Pulmonary artery endothelial cell (primary cell): Measurements from ENCODE around the gene SYNE2. TPM values are rescaled to one million over a fixed set of nuclear protein-coding genes. Genes with fewer than 3 reads are reported as not detected.
"Not testable (repeated sequence)": the region's sequence is repeated elsewhere in the genome, so short reads cannot be mapped to it uniquely, and the experiment has no call there.

ENCODE experiments used
- DNase-seq: peaks from one replicate; pipeline ENCODE4 v3.0.0-alpha.2; 2011; ENCODE audit warnings: low read depth, low spot score
- total RNA-seq: library from RNA; depleted of rRNA; stranded (reverse); fragments of >200 nt; gene quantifications from 2 replicates; pipeline ENCODE4 v1.2.3, GENCODE V29; 2014

Gene SYNE2, protein sequence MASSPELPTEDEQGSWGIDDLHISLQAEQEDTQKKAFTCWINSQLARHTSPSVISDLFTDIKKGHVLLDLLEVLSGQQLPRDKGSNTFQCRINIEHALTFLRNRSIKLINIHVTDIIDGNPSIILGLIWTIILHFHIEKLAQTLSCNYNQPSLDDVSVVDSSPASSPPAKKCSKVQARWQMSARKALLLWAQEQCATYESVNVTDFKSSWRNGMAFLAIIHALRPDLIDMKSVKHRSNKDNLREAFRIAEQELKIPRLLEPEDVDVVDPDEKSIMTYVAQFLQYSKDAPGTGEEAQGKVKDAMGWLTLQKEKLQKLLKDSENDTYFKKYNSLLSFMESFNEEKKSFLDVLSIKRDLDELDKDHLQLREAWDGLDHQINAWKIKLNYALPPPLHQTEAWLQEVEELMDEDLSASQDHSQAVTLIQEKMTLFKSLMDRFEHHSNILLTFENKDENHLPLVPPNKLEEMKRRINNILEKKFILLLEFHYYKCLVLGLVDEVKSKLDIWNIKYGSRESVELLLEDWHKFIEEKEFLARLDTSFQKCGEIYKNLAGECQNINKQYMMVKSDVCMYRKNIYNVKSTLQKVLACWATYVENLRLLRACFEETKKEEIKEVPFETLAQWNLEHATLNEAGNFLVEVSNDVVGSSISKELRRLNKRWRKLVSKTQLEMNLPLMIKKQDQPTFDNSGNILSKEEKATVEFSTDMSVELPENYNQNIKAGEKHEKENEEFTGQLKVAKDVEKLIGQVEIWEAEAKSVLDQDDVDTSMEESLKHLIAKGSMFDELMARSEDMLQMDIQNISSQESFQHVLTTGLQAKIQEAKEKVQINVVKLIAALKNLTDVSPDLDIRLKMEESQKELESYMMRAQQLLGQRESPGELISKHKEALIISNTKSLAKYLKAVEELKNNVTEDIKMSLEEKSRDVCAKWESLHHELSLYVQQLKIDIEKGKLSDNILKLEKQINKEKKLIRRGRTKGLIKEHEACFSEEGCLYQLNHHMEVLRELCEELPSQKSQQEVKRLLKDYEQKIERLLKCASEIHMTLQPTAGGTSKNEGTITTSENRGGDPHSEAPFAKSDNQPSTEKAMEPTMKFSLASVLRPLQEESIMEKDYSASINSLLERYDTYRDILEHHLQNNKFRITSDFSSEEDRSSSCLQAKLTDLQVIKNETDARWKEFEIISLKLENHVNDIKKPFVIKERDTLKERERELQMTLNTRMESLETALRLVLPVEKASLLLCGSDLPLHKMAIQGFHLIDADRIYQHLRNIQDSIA (N-terminal part only)
- 24.9 and 63.2 TPM in 2 replicates for total RNA-seq

- DNase-seq: peak; percentile 37
Observed at GRCh38 chr14:63852817-63853731, at the start of gene SYNE2. Gene SYNE2, plus strand, starts transcription at chr14:63853004. Its CDS starts 56,145 bp downstream, at chr14:63909149.

DNA sequence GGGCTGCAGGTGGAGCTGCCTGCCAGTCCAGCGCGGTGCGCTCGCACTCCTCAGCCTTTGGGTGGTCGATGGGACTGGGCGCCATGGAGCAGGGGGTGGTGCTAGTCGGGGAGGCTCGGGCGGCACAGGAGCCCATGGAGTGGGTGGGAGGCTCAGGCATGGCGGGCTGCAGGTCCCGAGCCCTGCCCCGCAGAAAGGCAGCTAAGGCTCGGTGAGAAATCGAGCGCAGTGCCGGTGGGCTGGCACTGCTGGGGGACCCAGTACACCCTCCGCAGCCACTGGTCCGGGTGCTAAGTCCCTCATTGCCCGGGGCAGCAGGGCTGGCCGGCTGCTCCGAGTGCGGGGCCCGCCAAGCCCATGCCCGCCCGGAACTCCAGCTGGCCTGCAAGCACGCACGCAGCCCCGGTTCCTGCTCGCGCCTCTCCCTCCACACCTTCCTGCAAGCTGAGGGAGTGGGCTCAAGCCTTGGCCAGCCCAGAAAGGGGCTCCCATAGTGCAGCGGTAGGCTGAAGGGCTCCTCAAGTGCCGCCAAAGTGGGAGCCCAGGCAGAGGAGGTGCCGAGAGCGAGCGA is 49.5 kb upstream of the SYNE2 start:
- DNase-seq: not testable (repeated sequence)

DNA sequence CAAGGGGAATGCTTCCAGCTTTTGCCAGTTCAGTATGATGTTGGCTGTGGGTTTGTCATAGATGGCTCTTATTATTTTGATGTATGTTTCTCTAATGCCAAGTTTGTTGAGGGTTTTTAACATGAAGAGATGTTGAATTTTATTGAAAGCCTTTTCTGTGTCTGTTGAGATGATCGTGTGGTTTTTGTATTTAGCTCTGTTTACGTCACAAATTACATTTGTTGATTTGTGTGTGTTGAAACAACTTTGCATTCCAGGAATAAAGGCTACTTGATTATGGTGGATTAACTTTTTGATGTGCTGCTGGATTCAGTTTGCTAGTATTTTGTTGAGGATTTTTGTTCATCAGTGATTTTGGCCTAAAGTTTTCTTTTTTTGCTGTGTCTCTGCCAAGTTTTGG is 46.7 kb upstream of the SYNE2 start:
- not testable (repeated sequence) for DNase-seq

- DNase-seq: not testable (repeated sequence)
Observed at GRCh38 chr14:63811692-63812091, 41.1 kb upstream of the SYNE2 start.

- no peak for DNase-seq
Observed at GRCh38 chr14:63833728-63834127, 19.1 kb upstream of the SYNE2 start.

DNA sequence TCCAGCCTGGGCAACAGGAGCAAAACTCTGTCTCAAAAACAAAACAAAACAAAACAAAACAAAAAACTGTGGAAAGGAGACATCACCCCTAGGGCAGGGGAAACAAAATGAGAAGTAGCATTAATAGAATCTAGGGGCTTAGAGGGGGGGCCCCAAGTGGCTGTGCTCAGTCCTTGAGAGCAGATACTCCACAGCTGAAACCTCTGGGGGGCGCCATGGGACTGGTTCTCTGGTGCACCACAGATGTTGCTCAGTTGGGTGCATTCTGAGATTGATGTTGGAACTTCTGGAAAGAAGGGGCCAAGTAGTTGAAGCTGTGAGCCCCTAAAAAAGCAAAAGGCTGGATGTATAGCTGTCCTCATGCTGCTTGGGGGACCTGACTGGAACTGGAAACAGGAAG is 11.8 kb upstream of the SYNE2 start:
- DNase-seq: no peak

DNA sequence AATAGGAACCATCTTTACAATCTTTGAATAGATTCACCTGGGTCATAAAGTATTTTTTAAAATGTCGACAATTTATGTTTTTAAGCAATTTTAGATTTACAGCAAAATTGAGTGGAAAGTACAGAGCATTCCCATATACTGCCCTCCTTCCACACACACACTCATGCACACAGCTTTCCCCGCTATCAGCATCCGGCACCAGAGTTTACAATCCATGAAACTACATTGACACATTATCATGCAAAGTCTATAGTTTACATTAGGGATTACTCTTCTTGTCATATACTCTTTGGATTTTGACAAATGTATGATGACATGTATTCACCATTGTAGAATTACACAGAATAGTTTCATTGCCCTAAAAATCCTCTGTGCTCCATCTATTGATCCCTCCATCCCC is 9.0 kb upstream of the SYNE2 start:
- no peak for DNase-seq

GRCh38 chr14:63848890-63849289 is 3.9 kb upstream of the SYNE2 start:
- DNase-seq: peak; percentile 49

- DNase-seq: no peak
Observed at GRCh38 chr14:63852271-63852816, 460 bp upstream of the SYNE2 start.

DNA sequence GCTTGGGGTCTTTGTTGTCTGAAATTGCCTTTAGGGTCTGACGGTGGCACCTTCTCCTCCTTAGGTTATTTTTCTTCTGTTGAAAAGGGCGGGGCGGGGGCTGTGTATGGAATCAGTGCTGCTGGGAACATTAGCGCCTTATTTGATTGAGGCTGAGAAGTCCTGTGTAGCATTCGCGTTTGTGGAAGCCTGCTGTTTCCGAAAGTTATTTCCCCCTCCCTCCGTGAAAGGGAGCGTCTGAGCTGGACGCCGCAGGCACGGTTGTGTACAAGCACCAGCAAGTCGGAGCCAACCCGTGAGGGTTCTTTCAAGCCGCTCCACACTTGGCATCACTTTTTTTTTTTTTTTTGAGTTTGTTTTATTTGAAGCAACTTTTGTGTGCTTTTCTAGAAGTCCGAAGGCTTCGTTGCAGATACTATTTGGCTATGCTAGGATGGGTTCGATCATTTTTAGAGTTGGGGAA is 1.1 kb downstream of the SYNE2 start:
- peak; percentile 44 for DNase-seq

DNA sequence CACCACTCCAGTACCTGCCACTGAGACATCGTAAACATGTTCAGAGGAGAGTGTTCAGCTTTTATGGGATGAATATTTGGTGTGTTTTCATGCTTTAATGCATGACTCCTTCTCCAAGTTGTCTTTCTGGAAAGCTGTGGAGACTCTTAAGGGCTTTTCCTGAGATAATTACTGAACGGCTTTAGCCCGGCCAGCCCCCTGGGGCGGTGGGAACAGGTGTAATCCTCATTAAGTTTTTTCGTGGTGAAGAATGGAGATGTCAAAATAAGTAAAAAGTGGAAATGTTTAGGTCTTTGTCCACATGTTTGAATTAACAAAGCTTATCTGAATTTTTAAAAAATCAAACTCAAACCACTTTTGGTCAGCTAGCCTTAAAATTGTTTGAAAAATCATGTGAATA is 1.5 kb downstream of the SYNE2 start:
- no peak for DNase-seq

- DNase-seq: no peak
Observed at GRCh38 chr14:63855281-63855680, 2.5 kb downstream of the SYNE2 start.

GRCh38 chr14:63857466-63858030 is 4.7 kb downstream of the SYNE2 start:
- DNase-seq: no peak

- DNase-seq: no peak
Observed at GRCh38 chr14:63860146-63860545, 7.3 kb downstream of the SYNE2 start.

- no peak for DNase-seq
Observed at GRCh38 chr14:63862163-63862562, 9.4 kb downstream of the SYNE2 start.

DNA sequence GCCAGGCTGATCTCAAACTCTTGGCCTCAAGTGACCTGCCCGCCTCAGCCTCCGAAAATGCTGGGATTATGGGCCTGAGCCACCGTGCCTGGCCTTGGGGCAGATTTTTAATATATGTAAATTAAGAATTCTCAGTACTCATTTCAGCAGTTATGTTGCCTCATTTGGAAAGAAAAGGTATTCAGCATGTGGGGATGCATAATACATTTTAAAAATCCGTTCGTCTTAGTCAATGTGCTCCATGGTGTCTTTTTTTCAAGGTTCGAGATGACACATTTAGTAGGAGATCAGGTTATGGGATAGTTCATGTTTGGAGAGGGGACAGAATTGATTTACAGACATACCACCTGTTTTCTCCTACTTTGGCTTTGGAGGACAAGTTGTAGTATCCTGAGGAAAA is 10.2 kb downstream of the SYNE2 start:
- DNase-seq: no peak

DNA sequence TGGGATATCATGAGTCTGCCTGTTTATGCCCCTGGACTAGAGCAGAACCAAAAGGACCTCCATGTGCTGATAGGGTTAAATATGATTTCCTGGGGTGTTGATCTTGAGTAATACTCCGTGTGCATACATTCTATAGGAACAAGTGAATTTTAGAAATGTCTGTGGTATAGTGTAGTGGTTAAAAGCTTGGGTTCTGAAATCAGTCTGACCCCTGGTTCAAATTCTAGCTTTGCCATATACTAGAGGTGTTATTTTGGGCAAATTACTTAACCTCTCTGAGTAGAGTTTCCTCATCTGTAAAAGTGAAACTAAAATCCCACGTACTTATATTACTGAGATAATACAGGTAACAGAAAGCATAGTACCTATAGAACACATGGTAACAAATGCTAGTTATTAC is 12.0 kb downstream of the SYNE2 start:
- DNase-seq: not testable (repeated sequence)

- no peak for DNase-seq
Observed at GRCh38 chr14:63867933-63868921, 15.4 kb downstream of the SYNE2 start.
